ENCODE results near the gene FTSJ3. TPM values are rescaled to one million over a fixed set of nuclear protein-coding genes. Genes with fewer than 3 reads are reported as not detected.

The FTSJ3 gene
- total and polyA plus RNA-seq, 10 of the 15 experiments (the other 5 are each of a cell fraction or from before 2014, with no cell fraction given), result 17.2 to 79.2 (median 50.4) TPM

DNA sequence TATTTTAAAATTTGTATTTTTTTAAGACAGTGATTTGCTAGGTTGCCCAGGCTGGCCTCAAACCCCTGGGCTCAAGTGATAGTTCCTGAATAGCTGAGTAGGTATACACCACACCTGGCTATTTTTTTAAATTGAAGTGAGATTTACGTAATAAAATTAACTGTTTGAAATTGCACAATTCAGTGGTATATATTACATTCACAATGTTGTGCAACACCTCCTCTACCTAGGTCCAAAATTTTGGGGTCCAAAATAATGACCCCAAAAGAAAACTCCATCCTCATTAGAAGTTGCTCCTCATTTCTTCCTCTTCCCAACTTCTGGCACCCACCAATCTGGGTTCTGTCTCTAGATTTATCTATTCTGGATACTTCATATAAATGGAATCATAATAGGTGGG lies 18.0 kb upstream of the FTSJ3 start (continued):
- no peak for TF ChIP-seq CUX1 (IDR thresholded peaks at IDR 0.05; ENCODE audit: insufficient replicate concordance, low read depth, low read length)
- TF ChIP-seq ZBTB40 (IDR thresholded peaks at IDR 0.05; ENCODE audit: borderline replicate concordance), result no peak
- no peak for TF ChIP-seq STAT1 (conservative IDR thresholded peaks at IDR 0.05)
- TF ChIP-seq MTA3 (IDR thresholded peaks at IDR 0.05; ENCODE audit: borderline replicate concordance, low read length), result no peak
- TF ChIP-seq PAX5 (IDR thresholded peaks at IDR 0.05; ENCODE audit: borderline replicate concordance, low read depth, low read length), result no peak
- no peak for TF ChIP-seq RELA (IDR thresholded peaks at IDR 0.05; ENCODE audit: borderline replicate concordance, partially characterized antibody)
- TF ChIP-seq, protein P1, sequence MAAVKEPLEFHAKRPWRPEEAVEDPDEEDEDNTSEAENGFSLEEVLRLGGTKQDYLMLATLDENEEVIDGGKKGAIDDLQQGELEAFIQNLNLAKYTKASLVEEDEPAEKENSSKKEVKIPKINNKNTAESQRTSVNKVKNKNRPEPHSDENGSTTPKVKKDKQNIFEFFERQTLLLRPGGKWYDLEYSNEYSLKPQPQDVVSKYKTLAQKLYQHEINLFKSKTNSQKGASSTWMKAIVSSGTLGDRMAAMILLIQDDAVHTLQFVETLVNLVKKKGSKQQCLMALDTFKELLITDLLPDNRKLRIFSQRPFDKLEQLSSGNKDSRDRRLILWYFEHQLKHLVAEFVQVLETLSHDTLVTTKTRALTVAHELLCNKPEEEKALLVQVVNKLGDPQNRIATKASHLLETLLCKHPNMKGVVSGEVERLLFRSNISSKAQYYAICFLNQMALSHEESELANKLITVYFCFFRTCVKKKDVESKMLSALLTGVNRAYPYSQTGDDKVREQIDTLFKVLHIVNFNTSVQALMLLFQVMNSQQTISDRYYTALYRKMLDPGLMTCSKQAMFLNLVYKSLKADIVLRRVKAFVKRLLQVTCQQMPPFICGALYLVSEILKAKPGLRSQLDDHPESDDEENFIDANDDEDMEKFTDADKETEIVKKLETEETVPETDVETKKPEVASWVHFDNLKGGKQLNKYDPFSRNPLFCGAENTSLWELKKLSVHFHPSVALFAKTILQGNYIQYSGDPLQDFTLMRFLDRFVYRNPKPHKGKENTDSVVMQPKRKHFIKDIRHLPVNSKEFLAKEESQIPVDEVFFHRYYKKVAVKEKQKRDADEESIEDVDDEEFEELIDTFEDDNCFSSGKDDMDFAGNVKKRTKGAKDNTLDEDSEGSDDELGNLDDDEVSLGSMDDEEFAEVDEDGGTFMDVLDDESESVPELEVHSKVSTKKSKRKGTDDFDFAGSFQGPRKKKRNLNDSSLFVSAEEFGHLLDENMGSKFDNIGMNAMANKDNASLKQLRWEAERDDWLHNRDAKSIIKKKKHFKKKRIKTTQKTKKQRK (IDR thresholded peaks at IDR 0.05; ENCODE audit: low read depth, low read length), result no peak
- no peak for TF ChIP-seq NR2C1 (IDR thresholded peaks at IDR 0.05)
- TF ChIP-seq ZBED1 (IDR thresholded peaks at IDR 0.05; ENCODE audit: borderline replicate concordance), result no peak
- TF ChIP-seq, protein P2, sequence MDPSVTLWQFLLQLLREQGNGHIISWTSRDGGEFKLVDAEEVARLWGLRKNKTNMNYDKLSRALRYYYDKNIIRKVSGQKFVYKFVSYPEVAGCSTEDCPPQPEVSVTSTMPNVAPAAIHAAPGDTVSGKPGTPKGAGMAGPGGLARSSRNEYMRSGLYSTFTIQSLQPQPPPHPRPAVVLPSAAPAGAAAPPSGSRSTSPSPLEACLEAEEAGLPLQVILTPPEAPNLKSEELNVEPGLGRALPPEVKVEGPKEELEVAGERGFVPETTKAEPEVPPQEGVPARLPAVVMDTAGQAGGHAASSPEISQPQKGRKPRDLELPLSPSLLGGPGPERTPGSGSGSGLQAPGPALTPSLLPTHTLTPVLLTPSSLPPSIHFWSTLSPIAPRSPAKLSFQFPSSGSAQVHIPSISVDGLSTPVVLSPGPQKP (IDR thresholded peaks at IDR 0.05; ENCODE audit: low read depth, low read length), result no peak
